Thyroid gland (tissue), 4 donors: Measurements from ENCODE around the gene ADCY1. TPM values are rescaled to one million over a fixed set of nuclear protein-coding genes. Genes with fewer than 3 reads are reported as not detected.

Source experiments
- DNase-seq, 2 donors: peaks; one replicate each; pipeline ENCODE4 v3.0.0-alpha.2; 2019
- H3K27ac ChIP-seq, 3 donors: fragments of 200-600 bp; sonication (generic); 1 replicate in 2 of 3; 2 replicates in 1 of 3; pipeline ENCODE4 v1.5.1; 2016 to 2019; ENCODE audit warnings: mild to moderate bottlenecking in 1 of 3, moderate library complexity in 1 of 3
- H3K27me3 ChIP-seq: fragments of 200-600 bp; sonication (generic); one replicate; pipeline ENCODE4 v1.5.1; 2019
- H3K36me3 ChIP-seq, 2 donors: fragments of 200-600 bp; sonication (generic); one replicate each; pipeline ENCODE4 v1.5.1; 2016 to 2019
- H3K4me1 ChIP-seq, 2 donors: fragments of 200-600 bp; sonication (generic); one replicate each; pipeline ENCODE4 v1.5.1; 2017 to 2019
- H3K4me3 ChIP-seq, 3 donors: fragments of 200-600 bp; sonication (generic); replicated peaks in 1 of 3; 1 replicate in 2 of 3; 2 replicates in 1 of 3; pipeline ENCODE4 v1.5.1; 2016; ENCODE audit warnings: mild to moderate bottlenecking in 1 of 3
- H3K9me3 ChIP-seq: fragments of 200-600 bp; sonication (generic); one replicate; pipeline ENCODE4 v1.5.1; 2017
- CTCF ChIP-seq, 6 experiments: fragments of 200-600 bp in 3 of 6; fragments of 450-650 bp in 3 of 6; sonication (generic) in 3 of 6; IDR thresholded peaks; one replicate each; pipeline ENCODE4 v1.5.1; 2016 to 2019; ENCODE audit warnings: antibody characterized with exemption in 6 of 6, mild to moderate bottlenecking in 2 of 6, inconsistent platforms in 1 of 6, moderate library complexity in 1 of 6
- POLR2A ChIP-seq, 2 donors: fragments of 450-650 bp; IDR thresholded peaks; one replicate each; pipeline ENCODE4 v1.6.1; 2017; ENCODE audit warnings: antibody characterized with exemption in 2 of 2, mild to moderate bottlenecking in 2 of 2, moderate library complexity in 1 of 2
- WGBS, 2 donors: methylation state at CpG; one replicate each; pipeline ENCODE4 v1.1.5; 2017; 5-methylcytosine and 5-hydroxymethylcytosine counted together
- intact Hi-C: fragments of 100-400 bp; cut with DNase I; formaldehyde crosslinking; loops from one replicate; pipeline ENCODE4 v1.15.1; 2023
- total RNA-seq, 4 donors: library from RNA; depleted of rRNA; stranded (reverse); fragments of >200 nt; gene quantifications; one replicate each; pipeline ENCODE4 v1.2.3, GENCODE V29; 2016

The ADCY1 gene
- total RNA-seq, 4 donors from 2014 or later, result 5.8 to 11.6 (median 7.7) TPM

- H3K4me3 ChIP-seq, result no peak overlapping the region
- DNase-seq, result no peak
- no peaks in the 10 kb centered on the region for H3K27me3 ChIP-seq
- no peak overlapping the region for H3K27ac ChIP-seq
- TF ChIP-seq POLR2A (IDR thresholded peaks at IDR 0.05), result no peak
- TF ChIP-seq CTCF (IDR thresholded peaks at IDR 0.05), result no peak
- H3K4me1 ChIP-seq, result no peaks in the 10 kb centered on the region
- intact Hi-C loops, result no loop called here
- 98% methylated on average over 6 of the region's 6 CpGs for WGBS, 2 donors
- no peaks in the 10 kb centered on the region for H3K36me3 ChIP-seq
- no peaks in the 10 kb centered on the region for H3K9me3 ChIP-seq
These were observed 124.3 kb downstream of the ADCY1 start for GRCh38 chr7:45698303-45699014.

GRCh38 chr7:45699015-45699309 lies 124.8 kb downstream of the ADCY1 start:
- H3K27ac ChIP-seq, result no peak overlapping the region
- TF ChIP-seq CTCF (IDR thresholded peaks at IDR 0.05) (no peak), POLR2A (IDR thresholded peaks at IDR 0.05) (no peak)
- no peaks in the 10 kb centered on the region for H3K9me3 ChIP-seq
- no peaks in the 10 kb centered on the region for H3K36me3 ChIP-seq
- H3K27me3 ChIP-seq, result no peaks in the 10 kb centered on the region
- no peaks in the 10 kb centered on the region for H3K4me1 ChIP-seq
- no peak overlapping the region for H3K4me3 ChIP-seq
- intact Hi-C loops, result no loop called here
- no peak for DNase-seq

GRCh38 chr7:45699726-45700390 lies 125.7 kb downstream of the ADCY1 start:
- TF ChIP-seq POLR2A (IDR thresholded peaks at IDR 0.05) (no peak), CTCF (IDR thresholded peaks at IDR 0.05) (no peak)
- Histone ChIP-seq H3K36me3 (no peaks in the 10 kb centered on the region), H3K4me1 (no peaks in the 10 kb centered on the region), H3K4me3 (no peak overlapping the region), H3K27ac (no peak overlapping the region), H3K9me3 (no peaks in the 10 kb centered on the region), H3K27me3 (no peaks in the 10 kb centered on the region)
- no peak for DNase-seq
- WGBS, 2 donors, result 82 to 87% methylated on average over 10 to 11 of the region's 11 CpGs
- intact Hi-C loops, result no loop called here

- no peak for TF ChIP-seq CTCF (IDR thresholded peaks at IDR 0.05)
- TF ChIP-seq POLR2A (IDR thresholded peaks at IDR 0.05), result no peak
- no peaks in the 10 kb centered on the region for H3K4me1 ChIP-seq
- H3K27me3 ChIP-seq, result no peaks in the 10 kb centered on the region
- H3K4me3 ChIP-seq, result no peak overlapping the region
- no peaks in the 10 kb centered on the region for H3K9me3 ChIP-seq
- intact Hi-C loops, result no loop called here
- WGBS, 2 donors, result 30 to 38% methylated on average over 2 of the region's 2 CpGs
- no peak for DNase-seq
- no peaks in the 10 kb centered on the region for H3K36me3 ChIP-seq
- H3K27ac ChIP-seq, result no peak overlapping the region
These were observed 126.4 kb downstream of the ADCY1 start for GRCh38 chr7:45700556-45700955.

- Histone ChIP-seq H3K9me3 (no peaks in the 10 kb centered on the region), H3K27ac (no peak overlapping the region), H3K4me1 (no peaks in the 10 kb centered on the region), H3K27me3 (no peaks in the 10 kb centered on the region), H3K4me3 (no peak overlapping the region), H3K36me3 (no peaks in the 10 kb centered on the region)
- WGBS, 2 donors, result 86 to 88% methylated on average over 18 of the region's 18 CpGs
- intact Hi-C loops, result no loop called here
- DNase-seq, result no peak
- TF ChIP-seq POLR2A (IDR thresholded peaks at IDR 0.05), result no peak
- TF ChIP-seq CTCF (IDR thresholded peaks at IDR 0.05), result no peak
These were observed 127.7 kb downstream of the ADCY1 start for GRCh38 chr7:45701701-45702510.
